ENCODE data around the gene FDX2.
"Not testable (repeated sequence)": the region's sequence is repeated elsewhere in the genome, so short reads cannot be mapped to it uniquely, and the experiment has no call there.

The FDX2 gene

DNA sequence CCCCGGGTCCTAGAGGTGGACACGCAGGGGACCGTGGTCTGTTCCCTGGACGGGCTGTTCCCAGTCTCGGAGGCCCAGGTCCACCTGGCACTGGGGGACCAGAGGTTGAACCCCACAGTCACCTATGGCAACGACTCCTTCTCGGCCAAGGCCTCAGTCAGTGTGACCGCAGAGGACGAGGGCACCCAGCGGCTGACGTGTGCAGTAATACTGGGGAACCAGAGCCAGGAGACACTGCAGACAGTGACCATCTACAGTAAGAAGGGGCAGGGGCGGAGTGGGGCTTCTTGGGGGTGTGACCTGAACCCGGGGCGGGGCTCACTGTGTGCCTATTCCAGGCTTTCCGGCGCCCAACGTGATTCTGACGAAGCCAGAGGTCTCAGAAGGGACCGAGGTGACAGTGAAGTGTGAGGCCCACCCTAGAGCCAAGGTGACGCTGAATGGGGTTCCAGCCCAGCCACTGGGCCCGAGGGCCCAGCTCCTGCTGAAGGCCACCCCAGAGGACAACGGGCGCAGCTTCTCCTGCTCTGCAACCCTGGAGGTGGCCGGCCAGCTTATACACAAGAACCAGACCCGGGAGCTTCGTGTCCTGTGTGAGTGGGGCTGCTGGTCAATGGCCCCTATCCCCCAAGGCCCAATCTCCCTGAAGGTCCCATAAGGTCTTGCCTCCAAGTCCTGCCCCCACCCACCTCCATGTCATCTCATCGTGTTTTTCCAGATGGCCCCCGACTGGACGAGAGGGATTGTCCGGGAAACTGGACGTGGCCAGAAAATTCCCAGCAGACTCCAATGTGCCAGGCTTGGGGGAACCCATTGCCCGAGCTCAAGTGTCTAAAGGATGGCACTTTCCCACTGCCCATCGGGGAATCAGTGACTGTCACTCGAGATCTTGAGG is 31.5 kb downstream of the FDX2 start:
- H3K4me3 ChIP-seq (ENCODE audit: low read depth, low read length), result no peak overlapping the region

DNA sequence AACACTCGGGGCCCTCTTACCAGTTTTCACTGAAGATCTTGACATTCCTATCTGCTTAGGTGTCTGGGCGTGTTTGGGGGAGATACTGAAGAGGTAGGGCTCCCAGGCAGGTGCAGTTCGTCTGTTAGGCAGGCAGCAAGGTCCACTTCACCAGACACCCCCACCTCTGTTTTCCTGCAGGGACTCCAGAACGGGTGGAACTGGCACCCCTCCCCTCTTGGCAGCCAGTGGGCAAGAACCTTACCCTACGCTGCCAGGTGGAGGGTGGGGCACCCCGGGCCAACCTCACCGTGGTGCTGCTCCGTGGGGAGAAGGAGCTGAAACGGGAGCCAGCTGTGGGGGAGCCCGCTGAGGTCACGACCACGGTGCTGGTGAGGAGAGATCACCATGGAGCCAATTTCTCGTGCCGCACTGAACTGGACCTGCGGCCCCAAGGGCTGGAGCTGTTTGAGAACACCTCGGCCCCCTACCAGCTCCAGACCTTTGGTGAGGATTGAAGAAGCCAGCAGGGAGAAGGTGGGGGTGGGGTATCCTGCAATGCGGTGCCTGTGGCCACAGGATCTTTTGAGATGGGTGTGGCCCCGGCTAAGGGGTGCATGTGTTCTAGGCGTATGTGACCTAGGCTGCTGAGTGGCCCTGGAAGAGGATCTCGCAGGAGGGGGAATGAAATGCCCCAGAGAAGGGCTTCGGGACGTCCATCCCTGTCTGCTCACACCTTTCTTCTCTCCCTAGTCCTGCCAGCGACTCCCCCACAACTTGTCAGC is 32.3 kb downstream of the FDX2 start:
- H3K4me3 ChIP-seq (ENCODE audit: low read depth, low read length), result no peak overlapping the region

DNA sequence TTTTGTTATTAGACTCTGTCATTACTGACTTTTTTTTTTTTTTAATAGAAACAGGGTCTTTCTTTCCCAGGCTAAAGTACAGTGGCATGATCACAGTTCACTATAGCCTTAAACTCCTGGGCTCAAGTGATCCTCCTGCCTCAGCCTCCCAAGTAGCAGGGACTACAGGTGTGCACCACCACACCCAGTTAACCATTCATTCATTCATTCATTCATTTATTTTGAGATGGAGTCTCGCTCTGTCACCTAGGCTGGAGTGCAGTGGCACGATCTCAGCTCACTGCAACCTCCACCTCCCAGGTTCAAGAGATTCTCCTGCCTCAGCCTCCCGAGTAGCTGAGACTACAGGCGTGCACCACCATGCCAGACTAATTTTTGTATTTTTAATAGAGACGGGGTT is 33.8 kb downstream of the FDX2 start:
- not testable (repeated sequence) for H3K4me3 ChIP-seq (ENCODE audit: low read depth, low read length)

DNA sequence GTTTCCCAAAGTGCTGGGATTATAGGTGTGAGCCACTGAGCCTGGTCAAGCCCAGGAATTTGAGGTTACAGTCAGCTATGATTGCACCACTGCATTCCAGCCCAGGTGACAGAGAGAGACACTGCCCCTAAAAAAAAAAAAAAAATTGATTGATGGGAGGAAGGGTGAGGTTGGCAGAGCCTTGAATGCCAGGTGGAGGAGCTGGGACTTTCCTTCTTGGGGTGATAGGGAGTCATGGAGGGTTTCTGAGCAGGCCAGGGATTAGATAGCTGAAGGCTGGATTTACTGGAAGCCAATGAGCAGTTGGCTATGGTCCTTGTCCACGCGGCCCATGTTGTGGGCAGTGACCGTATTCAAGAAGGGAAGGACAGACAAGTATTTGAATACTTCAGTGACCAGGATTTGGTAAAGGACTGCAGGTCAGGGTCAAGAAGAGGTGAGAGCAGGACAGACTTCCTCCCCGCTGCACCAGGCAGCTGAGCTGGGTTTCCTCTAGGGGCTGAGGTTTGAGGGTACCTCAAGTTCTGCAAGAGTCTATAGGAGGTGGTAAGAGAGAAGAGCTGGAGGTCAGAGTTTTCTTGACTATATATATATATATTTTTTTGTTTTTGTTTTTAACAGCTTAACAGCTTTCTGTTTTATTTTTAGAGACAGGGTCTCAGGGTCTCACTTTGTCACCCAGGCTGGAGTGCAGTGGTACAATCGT is 35.9 kb downstream of the FDX2 start:
- H3K4me3 ChIP-seq (ENCODE audit: low read depth, low read length), result no peak overlapping the region

DNA sequence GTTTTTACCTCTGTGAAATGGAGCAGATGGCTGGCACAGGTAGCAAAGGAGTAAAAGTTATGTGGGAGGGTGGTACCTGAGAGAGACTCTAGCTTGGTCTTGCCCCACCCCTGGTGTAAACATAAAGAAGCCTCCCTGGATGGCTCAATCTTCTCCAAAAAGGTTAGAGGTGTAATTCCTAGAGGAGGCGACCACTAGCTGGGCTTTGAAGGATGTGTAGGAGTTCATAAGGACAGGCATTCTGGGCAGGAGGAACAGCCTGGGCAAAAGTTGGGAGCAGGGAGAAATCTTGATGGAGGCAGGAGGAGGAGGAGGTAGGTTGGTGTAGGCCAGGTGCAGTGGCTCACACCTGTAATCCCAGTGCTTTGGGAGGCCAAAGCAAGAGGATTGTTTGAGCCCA is 36.9 kb downstream of the FDX2 start:
- H3K4me3 ChIP-seq (ENCODE audit: low read depth, low read length), result no peak overlapping the region

DNA sequence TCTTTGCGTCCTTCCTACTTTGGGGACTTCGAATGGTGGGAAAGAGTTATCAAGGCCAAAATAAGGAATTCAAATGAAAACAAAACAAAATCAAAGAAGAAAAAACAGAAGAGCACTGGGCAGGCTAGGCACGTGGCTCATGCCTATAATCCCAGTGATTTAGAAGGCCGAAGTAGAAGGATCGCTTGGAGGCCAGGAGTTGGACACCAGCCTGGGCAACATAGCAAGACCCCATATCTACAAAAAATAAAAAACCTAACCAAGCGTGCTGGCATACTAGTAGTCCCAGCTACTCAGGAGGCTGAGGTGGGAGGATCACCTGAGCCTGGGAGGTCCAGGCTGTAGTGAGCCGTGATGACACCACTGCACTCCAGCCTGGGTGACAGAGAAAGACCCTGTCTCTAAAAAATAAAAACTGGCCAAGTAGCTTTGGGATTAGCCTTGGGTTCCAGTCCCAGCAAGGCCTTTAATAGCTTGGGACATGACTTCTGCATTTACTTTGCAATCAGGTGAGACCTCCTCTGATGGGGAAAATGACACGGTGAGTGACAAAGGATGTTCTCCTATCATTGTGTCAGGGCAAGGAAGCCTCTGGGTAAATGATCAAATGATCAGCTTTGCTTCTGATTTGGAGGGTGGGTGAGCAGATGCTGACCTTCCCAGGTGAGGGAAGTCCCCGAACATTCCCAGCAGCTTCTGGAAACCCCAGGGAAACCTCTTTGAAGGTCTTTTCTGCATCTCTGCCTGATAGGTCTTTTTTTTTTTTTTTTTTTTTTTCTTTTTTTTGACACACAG is 37.8 kb downstream of the FDX2 start:
- H3K4me3 ChIP-seq (ENCODE audit: low read depth, low read length), result no peak overlapping the region

DNA sequence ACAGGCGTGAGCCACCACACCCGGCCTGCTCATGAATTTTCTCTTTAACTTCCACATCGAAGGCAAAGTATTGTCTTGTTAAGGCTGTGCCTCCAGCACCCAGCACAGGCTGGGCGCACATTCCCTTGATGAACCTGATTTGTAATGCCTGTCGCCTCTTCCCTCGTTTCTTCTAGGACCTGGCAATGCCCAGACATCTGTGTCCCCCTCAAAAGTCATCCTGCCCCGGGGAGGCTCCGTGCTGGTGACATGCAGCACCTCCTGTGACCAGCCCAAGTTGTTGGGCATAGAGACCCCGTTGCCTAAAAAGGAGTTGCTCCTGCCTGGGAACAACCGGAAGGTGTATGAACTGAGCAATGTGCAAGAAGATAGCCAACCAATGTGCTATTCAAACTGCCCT is 41.2 kb downstream of the FDX2 start:
- H3K4me3 ChIP-seq (ENCODE audit: low read depth, low read length), result no peak overlapping the region

DNA sequence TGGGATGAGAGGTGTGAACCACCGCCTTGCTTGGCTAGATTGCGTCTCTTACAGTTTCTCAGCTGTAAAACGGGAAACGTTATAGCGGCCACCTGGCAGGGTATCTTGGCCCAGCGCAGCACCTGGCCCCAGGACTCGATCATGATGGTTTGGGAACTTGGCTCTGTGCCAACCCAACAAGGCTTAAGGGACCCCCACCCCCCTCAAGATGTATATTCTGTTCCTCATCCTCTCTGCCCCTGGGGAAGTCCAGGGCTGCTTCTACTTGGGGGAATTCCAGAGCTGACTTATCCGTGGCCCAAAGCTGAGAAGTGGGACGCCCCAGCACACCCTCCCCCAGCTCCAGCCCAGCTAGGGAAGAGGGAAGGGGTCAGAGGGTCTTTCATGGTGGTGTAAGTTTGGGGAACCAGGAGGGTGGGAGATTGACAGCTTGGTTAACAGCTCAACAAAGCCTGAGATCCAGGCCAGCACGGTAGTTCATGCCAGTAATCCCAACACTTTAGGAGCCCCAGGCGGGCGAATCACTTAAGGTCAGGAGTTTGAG is 44.2 kb downstream of the FDX2 start:
- H3K4me3 ChIP-seq (ENCODE audit: low read depth, low read length), result no peak overlapping the region

DNA sequence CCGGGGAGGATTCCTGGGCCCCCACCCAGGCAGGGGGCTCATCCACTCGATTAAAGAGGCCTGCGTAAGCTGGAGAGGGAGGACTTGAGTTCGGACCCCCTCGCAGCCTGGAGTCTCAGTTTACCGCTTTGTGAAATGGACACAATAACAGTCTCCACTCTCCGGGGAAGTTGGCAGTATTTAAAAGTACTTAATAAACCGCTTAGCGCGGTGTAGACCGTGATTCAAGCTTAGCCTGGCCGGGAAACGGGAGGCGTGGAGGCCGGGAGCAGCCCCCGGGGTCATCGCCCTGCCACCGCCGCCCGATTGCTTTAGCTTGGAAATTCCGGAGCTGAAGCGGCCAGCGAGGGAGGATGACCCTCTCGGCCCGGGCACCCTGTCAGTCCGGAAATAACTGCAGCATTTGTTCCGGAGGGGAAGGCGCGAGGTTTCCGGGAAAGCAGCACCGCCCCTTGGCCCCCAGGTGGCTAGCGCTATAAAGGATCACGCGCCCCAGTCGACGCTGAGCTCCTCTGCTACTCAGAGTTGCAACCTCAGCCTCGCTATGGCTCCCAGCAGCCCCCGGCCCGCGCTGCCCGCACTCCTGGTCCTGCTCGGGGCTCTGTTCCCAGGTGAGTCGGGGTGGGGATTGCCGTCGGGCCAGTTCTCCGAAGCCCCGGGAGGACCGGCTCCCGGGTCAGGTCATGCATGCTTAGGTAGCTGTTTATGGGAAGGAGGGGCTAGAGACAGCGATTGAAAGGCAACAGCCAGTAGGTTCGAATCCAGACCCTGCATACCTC is 45.0 kb downstream of the FDX2 start, which contains the start of gene ICAM1:
ICAM1 (plus strand) TSS at position 505 of the 779 bp plus-strand sequence; CDS start at position 545, 40 bp downstream.
- peak within 1 kb of the TSS; percentile 13 for H3K4me3 ChIP-seq (ENCODE audit: low read depth, low read length)

DNA sequence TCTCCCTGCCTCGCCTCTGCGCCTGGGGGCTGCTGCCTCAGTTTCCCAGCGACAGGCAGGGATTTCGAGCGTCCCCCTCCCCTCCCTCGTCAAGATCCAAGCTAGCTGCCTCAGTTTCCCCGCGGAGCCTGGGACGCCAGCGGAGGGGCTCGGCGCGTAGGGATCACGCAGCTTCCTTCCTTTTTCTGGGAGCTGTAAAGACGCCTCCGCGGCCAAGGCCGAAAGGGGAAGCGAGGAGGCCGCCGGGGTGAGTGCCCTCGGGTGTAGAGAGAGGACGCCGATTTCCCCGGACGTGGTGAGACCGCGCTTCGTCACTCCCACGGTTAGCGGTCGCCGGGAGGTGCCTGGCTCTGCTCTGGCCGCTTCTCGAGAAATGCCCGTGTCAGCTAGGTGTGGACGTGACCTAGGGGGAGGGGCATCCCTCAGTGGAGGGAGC is 45.6 kb downstream of the FDX2 start:
- peak overlapping the region; percentile 13 for H3K4me3 ChIP-seq (ENCODE audit: low read depth, low read length)

DNA sequence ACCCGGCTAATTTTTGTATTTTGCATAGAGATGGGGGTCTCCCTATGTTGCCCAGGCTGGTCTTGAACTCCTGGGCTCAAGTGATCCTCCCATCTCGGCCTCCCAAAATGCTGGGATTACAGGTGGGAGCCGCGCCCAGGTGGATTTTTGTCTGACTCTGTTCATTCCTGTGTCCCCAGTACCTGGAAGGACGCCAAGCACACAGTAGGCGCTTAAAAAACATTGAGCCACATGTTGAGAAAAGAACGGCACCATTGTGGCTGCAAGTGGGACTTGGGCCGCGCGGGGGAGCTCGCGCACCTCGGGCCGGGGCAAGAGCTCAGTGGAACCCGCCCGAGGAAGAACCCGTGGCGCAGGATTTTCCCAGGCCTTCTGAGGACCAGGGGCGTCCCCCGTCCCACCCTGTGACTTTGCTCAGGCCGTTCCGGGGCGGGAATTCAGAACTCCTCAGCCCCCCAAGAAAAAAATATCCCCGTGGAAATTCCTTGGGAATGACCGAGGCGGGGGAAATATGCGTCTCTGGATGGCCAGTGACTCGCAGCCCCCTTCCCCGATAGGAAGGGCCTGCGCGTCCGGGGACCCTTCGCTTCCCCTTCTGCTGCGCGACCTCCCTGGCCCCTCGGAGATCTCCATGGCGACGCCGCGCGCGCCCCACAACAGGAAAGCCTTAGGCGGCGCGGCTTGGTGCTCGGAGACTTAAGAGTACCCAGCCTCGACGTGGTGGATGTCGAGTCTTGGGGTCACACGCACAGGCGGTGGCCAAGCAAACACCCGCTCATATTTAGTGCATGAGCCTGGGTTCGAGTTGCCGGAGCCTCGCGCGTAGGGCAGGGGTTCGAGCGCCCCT is 46.3 kb downstream of the FDX2 start:
- no peak overlapping the region for H3K4me3 ChIP-seq (ENCODE audit: low read depth, low read length)

DNA sequence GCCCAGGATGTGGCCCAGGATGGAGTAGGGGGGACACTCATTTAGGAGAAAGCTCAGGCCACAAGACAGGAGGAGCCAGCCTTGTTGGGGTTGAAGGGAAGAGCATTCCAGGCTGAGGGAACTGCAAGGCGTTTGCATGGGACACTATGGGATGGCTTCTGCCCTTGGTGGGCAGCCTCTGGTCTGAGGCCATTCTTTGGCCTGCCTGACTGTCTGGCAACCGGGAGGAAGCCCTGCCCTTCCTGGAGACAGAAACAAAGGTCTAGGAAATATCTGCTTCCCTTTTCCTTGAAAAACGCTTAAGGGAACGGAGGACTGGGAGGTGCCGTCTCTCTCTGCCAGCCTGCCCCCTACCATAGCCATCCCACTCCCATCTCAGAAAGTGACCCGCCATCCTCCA is 47.7 kb downstream of the FDX2 start:
- no peak overlapping the region for H3K4me3 ChIP-seq (ENCODE audit: low read depth, low read length)

DNA sequence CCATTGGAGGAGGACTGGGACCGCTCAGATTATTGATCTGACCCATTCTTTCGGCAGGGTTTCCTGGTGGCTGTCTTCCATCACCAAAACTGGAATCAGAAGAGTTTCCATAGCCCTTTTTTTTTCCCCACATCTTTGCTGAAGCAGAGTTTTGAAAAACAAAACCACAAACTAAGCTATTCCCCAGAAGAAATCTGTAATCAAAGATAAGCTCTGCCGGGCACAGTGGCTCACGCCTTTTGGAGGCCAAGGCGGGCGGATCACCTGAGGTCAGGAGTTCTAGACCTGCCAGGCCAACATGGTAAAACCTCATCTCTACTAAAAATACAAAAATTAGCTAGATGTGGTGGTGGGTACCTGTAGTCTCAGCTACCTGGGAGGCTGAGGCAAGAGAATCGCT is 49.1 kb downstream of the FDX2 start:
- H3K4me3 ChIP-seq (ENCODE audit: low read depth, low read length), result no peak overlapping the region

DNA sequence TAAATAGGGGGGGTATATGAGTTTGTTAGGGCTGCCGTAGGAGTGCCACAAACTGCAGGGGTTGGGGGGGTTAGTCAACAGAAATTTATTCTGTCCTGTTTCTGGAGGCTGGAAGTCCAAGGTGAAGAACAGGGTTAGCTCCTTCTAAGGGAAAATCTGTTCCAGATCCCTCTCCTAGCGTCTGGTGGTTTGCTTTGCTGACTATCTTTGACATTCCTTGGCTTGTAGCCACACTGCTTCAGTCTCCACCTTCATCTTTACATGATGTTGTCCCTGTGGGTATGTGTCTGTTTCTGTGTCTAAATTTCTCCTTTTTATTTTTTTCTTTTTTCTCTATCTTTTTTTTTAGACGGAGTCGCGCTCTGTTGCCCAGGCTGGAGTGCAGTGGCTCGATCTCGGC is 53.0 kb downstream of the FDX2 start:
- H3K4me3 ChIP-seq (ENCODE audit: low read depth, low read length), result no peak overlapping the region

DNA sequence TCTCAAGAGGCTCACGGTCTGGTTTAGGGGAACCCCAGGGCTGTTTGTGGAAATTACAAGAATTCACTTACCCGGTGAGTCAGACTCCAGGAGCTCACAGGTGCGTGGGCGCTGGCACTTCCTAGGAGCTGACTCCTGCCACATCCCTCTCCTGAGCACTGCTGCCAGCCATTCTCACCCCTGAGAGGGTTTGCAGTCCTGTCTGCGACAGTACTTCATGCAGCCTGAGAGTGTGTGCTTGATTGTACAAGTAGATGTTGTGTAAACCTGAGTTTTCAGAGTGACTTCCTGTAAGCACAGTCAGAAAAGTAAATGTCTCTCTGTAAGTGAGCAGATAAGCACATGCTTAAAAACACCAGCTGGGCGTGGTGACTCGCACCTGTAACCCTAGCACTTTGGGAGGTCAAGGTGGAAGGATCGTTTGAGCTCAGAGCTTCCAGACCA is 55.7 kb downstream of the FDX2 start:
- H3K4me3 ChIP-seq (ENCODE audit: low read depth, low read length), result no peak overlapping the region

Data from iPS-11a (cell line).